ENCODE data around the gene PDHB.
A peak's percentile ranks its signal among the peaks of the same experiment; 100 is the strongest.

PDHB gene

DNA sequence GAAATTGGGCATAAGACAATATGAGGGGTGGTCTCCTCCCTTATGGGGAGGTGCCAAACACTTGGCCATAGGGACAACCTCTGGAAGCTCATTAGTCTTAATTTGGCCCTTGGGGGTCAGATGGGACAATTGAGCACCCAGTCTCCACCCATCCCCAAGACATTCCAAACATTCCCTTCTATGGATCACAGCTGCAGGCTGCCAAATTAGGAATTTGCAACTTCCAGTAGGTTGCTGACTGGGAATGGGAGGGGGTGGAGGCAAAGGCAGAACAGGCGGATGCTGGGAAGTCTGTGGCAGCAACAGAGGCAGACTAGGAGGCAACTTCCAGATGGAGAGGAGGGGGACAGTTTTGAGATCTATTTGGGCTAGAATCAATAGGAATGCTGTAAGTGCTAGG is 1.4 kb upstream of the PDHB start:
- H3K4me3 ChIP-seq (replicated peaks; ENCODE audit: low read depth, low read length): no peak overlapping the region
- TF ChIP-seq, protein P1, sequence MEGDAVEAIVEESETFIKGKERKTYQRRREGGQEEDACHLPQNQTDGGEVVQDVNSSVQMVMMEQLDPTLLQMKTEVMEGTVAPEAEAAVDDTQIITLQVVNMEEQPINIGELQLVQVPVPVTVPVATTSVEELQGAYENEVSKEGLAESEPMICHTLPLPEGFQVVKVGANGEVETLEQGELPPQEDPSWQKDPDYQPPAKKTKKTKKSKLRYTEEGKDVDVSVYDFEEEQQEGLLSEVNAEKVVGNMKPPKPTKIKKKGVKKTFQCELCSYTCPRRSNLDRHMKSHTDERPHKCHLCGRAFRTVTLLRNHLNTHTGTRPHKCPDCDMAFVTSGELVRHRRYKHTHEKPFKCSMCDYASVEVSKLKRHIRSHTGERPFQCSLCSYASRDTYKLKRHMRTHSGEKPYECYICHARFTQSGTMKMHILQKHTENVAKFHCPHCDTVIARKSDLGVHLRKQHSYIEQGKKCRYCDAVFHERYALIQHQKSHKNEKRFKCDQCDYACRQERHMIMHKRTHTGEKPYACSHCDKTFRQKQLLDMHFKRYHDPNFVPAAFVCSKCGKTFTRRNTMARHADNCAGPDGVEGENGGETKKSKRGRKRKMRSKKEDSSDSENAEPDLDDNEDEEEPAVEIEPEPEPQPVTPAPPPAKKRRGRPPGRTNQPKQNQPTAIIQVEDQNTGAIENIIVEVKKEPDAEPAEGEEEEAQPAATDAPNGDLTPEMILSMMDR (IDR thresholded peaks at IDR 0.05; ENCODE audit: low read depth, low read length, missing control alignments): no peak
- no peak for DNase-seq (ENCODE audit: extremely low read depth, low read depth)

DNA sequence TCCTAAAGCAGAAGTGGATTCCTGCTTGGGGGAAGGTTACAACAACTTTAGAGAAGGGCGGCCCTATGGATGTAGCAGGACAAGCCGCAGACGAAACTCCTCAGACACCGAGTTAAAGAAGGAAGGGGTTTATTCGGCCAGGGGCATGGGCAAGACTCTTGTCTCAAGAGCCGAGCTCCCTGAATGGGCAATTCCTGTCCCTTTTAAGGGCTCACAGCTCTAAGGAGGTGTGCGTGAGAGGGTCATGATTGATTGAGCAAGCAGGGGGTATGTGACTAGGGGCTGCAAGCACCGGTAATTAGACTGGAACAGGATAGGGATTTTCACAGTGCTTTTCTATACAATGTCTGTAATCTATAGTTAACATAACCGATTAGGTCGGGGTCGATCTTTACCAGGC is 879 bp upstream of the PDHB start:
- no peak for DNase-seq (ENCODE audit: extremely low read depth, low read depth)
- H3K4me3 ChIP-seq (replicated peaks; ENCODE audit: low read depth, low read length): no peak overlapping the region
- TF ChIP-seq, protein P1 (IDR thresholded peaks at IDR 0.05; ENCODE audit: low read depth, low read length, missing control alignments): no peak

GRCh38 chr3:58434168-58434504 is 504 bp upstream of the PDHB start:
- H3K4me3 ChIP-seq (replicated peaks; ENCODE audit: low read depth, low read length): peak overlapping the region; percentile 67
- no peak for DNase-seq (ENCODE audit: extremely low read depth, low read depth)
- TF ChIP-seq, protein P1 (IDR thresholded peaks at IDR 0.05; ENCODE audit: low read depth, low read length, missing control alignments): no peak

DNA sequence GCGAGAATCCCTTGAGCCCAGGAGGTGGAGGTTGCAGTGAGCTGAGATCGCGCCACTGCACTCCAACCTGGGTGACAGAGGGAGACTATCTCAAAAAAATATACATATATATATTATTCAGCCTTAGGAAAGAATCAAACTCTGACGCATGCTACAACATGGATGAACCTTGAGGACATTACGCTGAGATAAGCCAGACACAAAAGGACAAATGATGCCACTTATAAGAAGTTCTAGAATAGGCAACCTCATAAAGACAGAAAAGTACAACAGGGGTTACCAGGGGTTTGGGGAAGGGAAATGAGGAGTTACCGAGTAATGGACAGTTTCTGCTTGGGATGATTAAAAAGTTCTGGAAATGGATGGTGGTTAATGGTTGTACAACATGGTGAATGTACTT is 727 bp downstream of the PDHB start:
- DNase-seq (ENCODE audit: extremely low read depth, low read depth): no peak
- TF ChIP-seq, protein P1 (IDR thresholded peaks at IDR 0.05; ENCODE audit: low read depth, low read length, missing control alignments): no peak
- H3K4me3 ChIP-seq (replicated peaks; ENCODE audit: low read depth, low read length): peak overlapping the region; percentile 67

DNA sequence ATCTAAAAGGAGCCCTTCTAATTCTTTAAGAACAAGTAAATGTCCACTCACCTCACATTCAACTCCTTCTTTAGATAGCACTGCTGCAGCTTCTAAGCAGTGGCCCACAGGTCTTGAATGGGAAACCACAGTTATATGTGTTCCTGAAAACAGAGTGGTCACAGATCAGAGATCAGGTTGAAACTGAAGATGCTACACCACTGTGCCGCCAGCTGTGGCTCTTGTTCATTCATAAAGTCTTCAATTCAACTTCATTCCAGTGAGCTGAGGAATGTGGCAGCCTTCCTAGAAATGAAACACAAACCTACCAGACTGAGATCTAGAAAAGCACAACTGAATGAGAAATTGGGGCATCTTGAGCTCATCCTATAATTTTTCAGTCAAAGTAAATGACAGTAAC is 4.0 kb downstream of the PDHB start:
- DNase-seq (ENCODE audit: extremely low read depth, low read depth): no peak
- TF ChIP-seq, protein P1 (IDR thresholded peaks at IDR 0.05; ENCODE audit: low read depth, low read length, missing control alignments): no peak
- no peak overlapping the region for H3K4me3 ChIP-seq (replicated peaks; ENCODE audit: low read depth, low read length)

DNA sequence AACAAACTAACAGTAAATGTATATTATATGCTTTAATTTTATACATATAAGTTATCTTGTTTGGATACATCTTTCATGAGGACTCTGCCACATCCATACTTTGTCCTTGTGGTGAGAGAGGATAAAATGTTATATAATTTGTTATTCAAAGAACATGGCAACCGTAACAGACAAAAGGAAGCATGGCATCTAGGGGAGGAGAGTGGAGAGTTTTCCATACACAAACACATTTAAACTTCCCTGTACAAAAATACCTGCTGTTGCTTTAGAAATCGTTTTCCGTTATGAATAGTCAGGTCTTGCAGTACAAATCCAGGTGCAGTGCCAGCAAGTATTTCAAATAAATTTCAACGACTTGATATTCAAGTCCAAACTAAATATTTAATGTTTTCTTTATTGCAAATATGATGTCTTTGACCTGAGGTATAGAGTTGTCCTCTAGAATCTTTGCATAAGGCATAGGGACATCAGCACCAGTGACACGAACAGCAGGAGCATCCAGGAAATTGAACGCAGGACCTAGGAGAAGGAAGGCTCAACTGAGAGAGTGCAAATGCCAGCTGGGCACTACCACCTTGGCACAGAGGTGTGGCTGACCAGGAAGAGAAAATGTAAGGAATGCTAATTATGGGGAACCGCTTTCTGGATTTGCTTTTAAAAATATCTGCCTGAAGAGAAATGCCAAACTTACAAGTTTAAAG is 5.8 kb downstream of the PDHB start:
- H3K4me3 ChIP-seq (replicated peaks; ENCODE audit: low read depth, low read length): no peak overlapping the region
- TF ChIP-seq, protein P1 (IDR thresholded peaks at IDR 0.05; ENCODE audit: low read depth, low read length, missing control alignments): no peak
- no peak for DNase-seq (ENCODE audit: extremely low read depth, low read depth)

GRCh38 chr3:58425782-58426181 is 7.8 kb downstream of the PDHB start:
- no peak overlapping the region for H3K4me3 ChIP-seq (replicated peaks; ENCODE audit: low read depth, low read length)
- TF ChIP-seq, protein P1 (IDR thresholded peaks at IDR 0.05; ENCODE audit: low read depth, low read length, missing control alignments): no peak
- no peak for DNase-seq (ENCODE audit: extremely low read depth, low read depth)
